Skeletal muscle tissue (tissue), 4 donors: Measurements from ENCODE around the gene CAMK1G. TPM values are rescaled to one million over a fixed set of nuclear protein-coding genes. Genes with fewer than 3 reads are reported as not detected.

Source experiments
- H3K27ac ChIP-seq: one replicate; pipeline ENCODE4 v1.7.0; 2013; ENCODE audit warnings: mild to moderate bottlenecking, low read depth, low read length, inconsistent platforms
- H3K27me3 ChIP-seq, 3 donors: one replicate each; pipeline ENCODE4 v1.7.0; 2013; ENCODE audit warnings: low read length in 3 of 3; ENCODE audit not compliant: control insufficient read depth in 3 of 3, insufficient read depth in 3 of 3
- H3K36me3 ChIP-seq, 3 donors: one replicate each; pipeline ENCODE4 v1.7.0; 2013; ENCODE audit warnings: low read length in 3 of 3; ENCODE audit not compliant: control insufficient read depth in 3 of 3, insufficient read depth in 3 of 3
- H3K4me1 ChIP-seq, 3 donors: one replicate each; pipeline ENCODE4 v1.7.0; 2013; ENCODE audit warnings: low read length in 3 of 3, mild to moderate bottlenecking in 3 of 3; ENCODE audit not compliant: control insufficient read depth in 3 of 3, insufficient read depth in 3 of 3
- H3K4me3 ChIP-seq, 3 donors: one replicate each; pipeline ENCODE4 v1.7.0; 2013; ENCODE audit warnings: low read length in 3 of 3
- H3K9ac ChIP-seq, 3 donors: one replicate each; pipeline ENCODE4 v1.7.0; 2013; ENCODE audit warnings: low read length in 3 of 3, mild to moderate bottlenecking in 3 of 3, moderate library complexity in 2 of 3, low read depth in 1 of 3
- H3K9me3 ChIP-seq, 3 donors: one replicate each; pipeline ENCODE4 v1.7.0; 2013; ENCODE audit warnings: low read length in 3 of 3; ENCODE audit not compliant: control insufficient read depth in 3 of 3
- total RNA-seq: library from RNA; depleted of rRNA; stranded (reverse); fragments of >200 nt; gene quantifications from one replicate; pipeline ENCODE4 v1.2.3, GENCODE V29; 2014
- donor health status: Osteomylitis.

The CAMK1G gene
- total RNA-seq, 1 donor from 2014 or later = not detected

DNA sequence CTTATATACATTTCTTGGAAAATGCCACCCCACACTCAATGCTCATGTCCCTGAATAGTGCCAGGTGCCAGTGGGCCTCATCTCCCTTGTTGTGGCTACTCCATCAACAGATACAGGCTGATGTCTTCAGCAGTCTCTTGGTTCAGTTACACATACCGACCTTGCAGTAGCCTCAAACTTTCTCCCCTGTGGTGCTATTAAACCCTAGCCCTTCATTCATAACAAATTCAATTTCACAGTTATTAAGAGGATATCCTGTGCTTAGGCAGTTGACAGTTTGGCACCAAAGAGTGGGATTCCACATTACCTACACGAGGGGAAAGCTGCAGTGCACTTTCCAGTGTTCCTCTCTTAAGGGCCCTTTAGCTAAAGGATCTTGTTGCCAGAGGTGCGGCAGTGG lies 35.9 kb upstream of the CAMK1G start:
- Histone ChIP-seq H3K4me1 (no peaks in the 10 kb centered on the region), H3K4me3 (no peak overlapping the region), H3K9ac (no peak overlapping the region), H3K9me3 (no peaks in the 10 kb centered on the region), H3K36me3 (no peaks in the 10 kb centered on the region), H3K27me3 (peaks cover 6 to 14% (median 9%) of the 10 kb centered on the region in 3 donors), H3K27ac (no peak overlapping the region)

DNA sequence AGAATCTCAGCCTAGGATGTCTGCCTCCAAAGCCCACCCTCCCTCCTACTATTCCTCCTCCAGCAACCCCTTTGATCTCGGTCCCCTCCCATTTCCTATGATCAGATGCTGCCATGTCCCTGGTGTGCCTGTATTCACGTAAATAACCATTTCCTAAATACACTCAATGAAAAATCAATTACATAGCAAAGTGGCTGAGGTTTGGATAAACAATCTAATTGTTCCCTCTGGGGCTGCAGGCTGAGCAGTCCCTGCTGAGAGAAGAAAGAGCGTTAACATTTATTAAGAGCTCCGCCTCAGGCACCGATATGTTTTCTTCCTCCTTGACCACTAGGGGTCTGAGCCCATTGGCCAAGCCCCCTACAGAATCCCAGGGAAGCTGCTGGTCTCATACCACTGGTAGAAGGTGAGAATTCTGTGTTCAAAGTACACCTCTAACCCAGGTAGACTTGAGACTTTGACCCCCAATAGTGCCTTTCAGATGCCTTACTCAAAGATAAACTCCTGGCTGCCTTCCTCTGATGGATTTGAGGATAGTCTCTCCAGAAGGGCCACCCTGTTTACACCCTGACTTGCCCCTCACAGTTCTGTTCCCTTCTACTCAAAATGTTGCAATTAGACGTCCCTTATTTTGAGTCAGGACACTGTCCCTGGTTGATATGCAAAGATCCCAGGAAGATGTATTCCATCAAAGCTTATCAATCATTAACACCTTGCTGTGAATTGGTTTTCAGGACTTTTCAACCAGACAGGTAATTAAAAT lies 33.9 kb upstream of the CAMK1G start:
- no peaks in the 10 kb centered on the region for H3K9me3 ChIP-seq
- no peak overlapping the region for H3K4me3 ChIP-seq
- H3K4me1 ChIP-seq = no peaks in the 10 kb centered on the region
- no peaks in the 10 kb centered on the region for H3K36me3 ChIP-seq
- no peak overlapping the region for H3K9ac ChIP-seq
- no peak overlapping the region for H3K27ac ChIP-seq
- H3K27me3 ChIP-seq = peaks cover 6 to 14% (median 9%) of the 10 kb centered on the region in 3 donors

DNA sequence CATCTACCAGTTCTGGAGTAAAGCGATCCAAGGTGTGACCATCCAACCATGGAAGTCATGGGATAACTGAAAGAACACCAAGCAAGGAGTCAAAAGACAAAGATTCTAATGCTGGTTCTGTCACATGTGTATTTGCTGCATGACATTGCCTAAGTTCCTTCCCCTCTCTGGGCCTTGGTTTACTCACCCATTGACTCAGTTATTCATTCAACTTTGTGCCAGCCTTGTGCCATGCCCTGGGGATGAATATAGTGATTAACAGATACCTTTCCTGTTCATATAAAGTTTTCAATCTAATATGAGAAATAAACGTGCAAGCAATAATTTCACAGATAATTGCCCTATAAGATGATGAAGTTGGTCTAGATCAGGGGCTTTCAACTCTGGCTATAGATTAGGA lies 33.0 kb upstream of the CAMK1G start:
- Histone ChIP-seq H3K4me3 (no peak overlapping the region), H3K4me1 (no peaks in the 10 kb centered on the region), H3K9me3 (no peaks in the 10 kb centered on the region), H3K9ac (no peak overlapping the region), H3K36me3 (no peaks in the 10 kb centered on the region), H3K27ac (no peak overlapping the region), H3K27me3 (peaks cover 6 to 9% (median 9%) of the 10 kb centered on the region in 3 donors)

DNA sequence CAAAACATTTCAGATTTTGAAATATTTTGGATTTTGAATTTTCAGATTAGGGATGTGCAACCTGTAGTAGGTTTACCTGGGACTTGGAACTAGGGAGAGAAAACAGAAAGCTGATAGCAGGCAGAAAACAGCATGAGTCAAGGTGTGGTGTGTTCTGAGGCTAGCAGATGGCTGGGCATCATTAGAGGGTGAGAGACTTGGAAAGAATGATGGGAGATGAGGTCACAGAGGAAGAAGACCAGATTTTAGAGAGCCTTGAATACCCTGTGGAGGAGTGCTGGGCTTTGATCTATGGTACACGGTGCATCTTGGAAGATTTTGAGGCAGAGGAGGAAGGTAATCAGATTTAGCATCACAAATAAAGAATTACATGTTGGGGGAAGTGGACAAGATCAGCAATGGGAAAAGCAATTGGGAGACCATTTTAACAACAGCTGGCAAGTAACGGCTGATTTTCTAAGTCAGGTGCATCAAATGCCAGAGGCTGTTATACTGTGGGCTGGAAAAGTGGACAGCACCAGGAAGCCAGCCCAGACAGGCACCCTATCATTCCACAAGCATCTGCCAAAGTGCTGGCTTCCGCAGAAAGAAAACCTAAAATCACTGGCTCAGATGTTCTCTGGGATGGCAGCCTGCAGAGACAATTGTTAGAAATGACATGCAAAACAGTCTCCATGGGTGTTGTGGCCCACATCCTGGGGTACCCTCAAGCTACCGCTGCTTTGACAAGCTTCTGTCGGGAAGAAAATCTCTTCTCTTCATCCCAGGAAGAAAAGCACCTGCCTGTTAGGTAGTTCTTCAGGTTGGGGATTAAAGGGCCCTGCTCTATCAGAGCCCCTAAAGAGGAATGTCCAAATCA lies 30.9 kb upstream of the CAMK1G start:
- Histone ChIP-seq H3K4me3 (no peak overlapping the region), H3K9me3 (no peaks in the 10 kb centered on the region), H3K27me3 (peaks cover 6 to 7% (median 7%) of the 10 kb centered on the region in 3 donors), H3K36me3 (no peaks in the 10 kb centered on the region), H3K9ac (no peak overlapping the region), H3K4me1 (no peaks in the 10 kb centered on the region), H3K27ac (no peak overlapping the region)

DNA sequence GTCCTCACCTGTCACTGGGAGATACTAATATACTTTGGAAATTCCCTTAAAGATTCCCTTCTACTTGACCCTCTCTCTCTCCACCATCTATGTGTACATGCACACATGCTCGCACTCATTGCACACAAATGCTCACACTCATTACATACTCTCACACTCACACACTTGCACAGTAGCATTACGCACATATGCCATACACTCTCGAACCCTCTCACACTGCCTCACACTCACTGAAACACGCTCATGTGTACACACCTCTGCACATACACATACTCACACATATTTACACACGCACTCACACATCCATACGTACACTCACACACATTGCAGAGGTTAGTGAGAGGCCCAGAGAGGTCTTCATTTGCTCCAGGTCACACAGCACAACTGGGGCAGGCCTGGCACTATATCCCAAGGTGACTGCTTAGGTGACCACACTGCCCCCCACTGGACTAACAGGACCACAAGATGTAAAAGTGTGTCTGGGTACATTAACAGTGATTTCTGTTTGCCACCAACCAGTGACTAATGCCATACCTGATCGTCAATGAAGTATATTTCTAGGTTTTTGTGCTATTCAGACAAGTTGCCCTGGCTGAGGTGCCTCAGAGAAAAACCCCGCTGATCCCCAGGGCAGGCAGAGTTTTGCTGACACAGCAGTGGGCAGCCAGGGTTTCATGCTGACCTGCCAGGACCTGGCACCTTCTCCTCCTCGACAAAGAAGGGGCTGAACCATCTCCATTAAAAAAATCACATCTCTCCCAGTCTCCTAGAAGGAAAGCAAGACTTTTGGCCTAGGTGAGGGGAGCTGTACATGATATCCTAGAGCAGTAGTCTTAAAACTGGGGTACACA lies 28.5 kb upstream of the CAMK1G start:
- Histone ChIP-seq H3K9me3 (no peaks in the 10 kb centered on the region), H3K27ac (no peak overlapping the region), H3K4me1 (no peaks in the 10 kb centered on the region), H3K9ac (no peak overlapping the region), H3K4me3 (no peak overlapping the region), H3K27me3 (peaks cover 0 to 6% (median 3%) of the 10 kb centered on the region in 3 donors), H3K36me3 (no peaks in the 10 kb centered on the region)

DNA sequence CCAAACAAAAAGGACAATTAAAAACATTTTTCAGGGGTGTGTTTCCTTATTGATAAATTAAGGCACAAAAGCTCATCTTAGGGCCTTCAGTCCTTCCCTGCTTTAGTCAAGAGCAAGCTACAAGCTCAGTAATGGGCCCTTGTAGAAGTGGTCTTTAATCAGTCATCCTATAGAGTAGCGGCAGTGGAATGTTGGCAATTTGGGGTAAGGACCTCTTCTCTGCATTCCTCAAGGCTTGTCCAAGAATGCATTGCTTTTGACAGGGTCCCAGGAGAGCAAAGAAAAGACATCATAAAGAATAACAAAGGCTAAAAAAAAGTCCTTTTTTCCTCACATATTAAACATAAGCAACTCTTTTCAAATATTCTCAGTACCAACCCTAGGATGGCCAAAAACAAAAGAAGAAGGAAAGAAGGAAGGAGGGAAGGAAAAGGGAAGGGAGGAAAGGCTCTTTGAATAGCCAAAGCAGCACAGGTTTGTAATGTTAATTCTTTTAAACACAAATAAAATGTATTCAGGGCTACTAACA lies 27.3 kb upstream of the CAMK1G start:
- H3K27ac ChIP-seq = no peak overlapping the region

DNA sequence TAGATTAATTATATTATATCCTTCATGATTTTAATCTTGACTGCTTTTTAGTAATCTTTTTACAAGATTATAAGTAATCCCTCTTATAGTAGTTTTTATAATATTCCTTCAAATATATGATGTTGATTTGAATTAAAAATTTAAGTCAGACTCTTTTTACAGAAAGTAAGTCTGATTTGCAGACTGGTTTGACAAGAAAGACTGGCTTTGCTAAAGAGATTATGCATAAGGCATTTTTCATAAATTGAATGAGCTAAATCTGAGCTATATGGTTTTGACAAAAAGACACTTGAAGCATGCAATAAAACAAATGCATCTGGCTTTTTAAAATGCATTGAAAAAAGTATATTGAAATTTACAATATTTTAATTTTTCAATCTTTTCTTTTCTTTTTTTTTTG lies 26.3 kb upstream of the CAMK1G start:
- peaks cover 0 to 3% (median 0%) of the 10 kb centered on the region in 3 donors for H3K27me3 ChIP-seq
- H3K27ac ChIP-seq = no peak overlapping the region
- H3K9me3 ChIP-seq = no peaks in the 10 kb centered on the region
- H3K9ac ChIP-seq = no peak overlapping the region
- no peaks in the 10 kb centered on the region for H3K36me3 ChIP-seq
- H3K4me3 ChIP-seq = no peak overlapping the region
- H3K4me1 ChIP-seq = no peaks in the 10 kb centered on the region

More for the DNA sequence above, 27.3 kb upstream of the CAMK1G start:
- no peaks in the 10 kb centered on the region for H3K36me3 ChIP-seq
- H3K4me1 ChIP-seq = no peaks in the 10 kb centered on the region
- H3K27me3 ChIP-seq = peaks cover 0 to 4% (median 0%) of the 10 kb centered on the region in 3 donors
- no peak overlapping the region for H3K4me3 ChIP-seq
- no peak overlapping the region for H3K9ac ChIP-seq
- H3K9me3 ChIP-seq = no peaks in the 10 kb centered on the region

DNA sequence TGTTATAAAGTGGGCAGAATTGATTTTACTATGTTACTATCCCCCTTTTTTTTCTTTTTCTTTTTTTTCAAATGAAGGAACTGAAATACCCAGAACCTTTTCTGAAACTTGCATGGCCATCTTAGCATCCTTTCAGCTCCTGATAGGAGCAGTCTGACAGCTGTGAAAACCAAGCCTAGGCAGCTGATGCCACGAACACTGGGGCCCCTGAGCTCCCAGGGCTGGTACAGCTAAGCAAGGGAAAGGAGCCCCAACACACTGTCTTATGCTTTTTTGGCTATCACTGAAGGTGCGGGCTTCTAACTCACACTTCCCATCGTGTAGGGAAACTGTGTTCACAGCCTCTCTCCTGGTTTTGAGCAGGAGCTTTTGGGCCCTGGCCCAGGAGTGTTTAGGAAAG lies 23.0 kb upstream of the CAMK1G start:
- Histone ChIP-seq H3K27ac (no peak overlapping the region), H3K4me1 (no peaks in the 10 kb centered on the region), H3K9me3 (no peaks in the 10 kb centered on the region), H3K36me3 (no peaks in the 10 kb centered on the region), H3K4me3 (no peak overlapping the region), H3K27me3 (peaks cover 8 to 10% (median 8%) of the 10 kb centered on the region in 3 donors), H3K9ac (no peak overlapping the region)

DNA sequence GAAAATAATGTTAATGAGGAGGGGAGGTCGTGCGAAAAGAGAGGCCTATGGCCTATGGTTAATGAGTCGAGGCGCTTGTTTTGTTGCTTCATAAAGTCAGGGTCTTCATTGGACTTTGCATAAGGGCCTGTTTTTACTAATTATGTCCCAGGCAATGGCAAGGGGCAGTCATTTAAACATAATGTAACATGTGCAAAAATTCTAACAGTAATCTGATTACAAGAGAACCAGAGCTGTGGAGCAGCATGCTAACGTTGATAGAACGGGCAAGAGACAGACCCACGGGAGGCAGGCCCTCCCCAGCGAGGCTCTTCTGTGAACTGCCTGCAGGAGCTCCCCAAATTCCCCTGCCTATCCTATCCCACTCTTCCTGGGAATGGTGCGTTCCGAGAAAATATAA lies 22.6 kb upstream of the CAMK1G start:
- Histone ChIP-seq H3K9ac (no peak overlapping the region), H3K36me3 (no peaks in the 10 kb centered on the region), H3K9me3 (no peaks in the 10 kb centered on the region), H3K4me3 (no peak overlapping the region), H3K4me1 (no peaks in the 10 kb centered on the region), H3K27me3 (peaks cover 9 to 11% (median 10%) of the 10 kb centered on the region in 3 donors), H3K27ac (no peak overlapping the region)
